Skeletal muscle satellite cell (primary cell): ENCODE measurements around the gene GPHN.
"Not testable (repeated sequence)": the region's sequence is repeated elsewhere in the genome, so short reads cannot be mapped to it uniquely, and the experiment has no call there.

Experiments
- H3K27me3 ChIP-seq: 2 replicates; pipeline ENCODE4 v1.7.0; 2013; ENCODE audit warnings: low read length; ENCODE audit not compliant: control insufficient read depth, insufficient read depth
- H3K36me3 ChIP-seq: 2 replicates; pipeline ENCODE4 v1.7.0; 2013; ENCODE audit warnings: mild to moderate bottlenecking, control low read depth, low read length; ENCODE audit not compliant: insufficient read depth
- H3K4me1 ChIP-seq: 2 replicates; pipeline ENCODE4 v1.7.0; 2013; ENCODE audit warnings: low read length; ENCODE audit not compliant: control insufficient read depth, insufficient read depth
- H3K4me2 ChIP-seq: 2 replicates; pipeline ENCODE4 v1.7.0; 2013; ENCODE audit warnings: mild to moderate bottlenecking, low read length
- H3K4me3 ChIP-seq: 2 replicates; pipeline ENCODE4 v1.7.0; 2013; ENCODE audit warnings: low read length
- H3K9ac ChIP-seq: 2 replicates; pipeline ENCODE4 v1.7.0; 2013; ENCODE audit warnings: mild to moderate bottlenecking, low read depth, low read length, moderate library complexity
- H3K9me3 ChIP-seq: replicated peaks from 2 replicates; pipeline ENCODE4 v1.7.0; 2013; ENCODE audit warnings: mild to moderate bottlenecking, control low read depth, low read length

GPHN gene

DNA sequence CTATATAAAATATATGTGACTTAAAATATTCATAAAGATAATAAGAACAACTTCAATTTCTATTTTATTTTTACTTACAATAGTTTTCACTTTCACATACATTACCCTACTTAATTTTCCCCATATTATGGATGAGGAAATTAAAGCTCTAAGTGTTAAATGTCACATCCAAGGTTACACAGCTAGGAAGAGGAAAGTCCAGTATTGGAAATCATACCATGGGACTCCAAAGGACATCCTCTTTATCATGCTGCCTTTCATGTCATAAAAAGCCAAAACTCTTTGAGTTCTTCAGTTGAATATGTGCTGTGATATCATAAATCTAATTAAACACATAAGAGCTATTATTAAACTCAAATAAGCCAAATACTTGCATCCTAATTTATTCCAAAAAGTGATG lies 508.9 kb downstream of the GPHN start:
- H3K9ac ChIP-seq, result no peak overlapping the region
- no peak overlapping the region for H3K4me2 ChIP-seq
- no peaks in the 10 kb centered on the region for H3K9me3 ChIP-seq
- no peaks in the 10 kb centered on the region for H3K4me1 ChIP-seq
- H3K4me3 ChIP-seq, result no peak overlapping the region
- H3K36me3 ChIP-seq, result no peaks in the 10 kb centered on the region
- no peaks in the 10 kb centered on the region for H3K27me3 ChIP-seq

- Histone ChIP-seq H3K4me2 (no peak overlapping the region), H3K9ac (no peak overlapping the region), H3K4me3 (no peak overlapping the region), H3K27me3 (no peaks in the 10 kb centered on the region), H3K4me1 (no peaks in the 10 kb centered on the region), H3K36me3 (no peaks in the 10 kb centered on the region), H3K9me3 (no peaks in the 10 kb centered on the region)
These were observed 510.8 kb downstream of the GPHN start for GRCh38 chr14:67018720-67019119.

- Histone ChIP-seq H3K9me3 (no peaks in the 10 kb centered on the region), H3K4me2 (no peak overlapping the region), H3K9ac (no peak overlapping the region), H3K4me3 (no peak overlapping the region), H3K36me3 (no peaks in the 10 kb centered on the region), H3K27me3 (no peaks in the 10 kb centered on the region), H3K4me1 (no peaks in the 10 kb centered on the region)
These were observed 511.8 kb downstream of the GPHN start for GRCh38 chr14:67019796-67020195.

DNA sequence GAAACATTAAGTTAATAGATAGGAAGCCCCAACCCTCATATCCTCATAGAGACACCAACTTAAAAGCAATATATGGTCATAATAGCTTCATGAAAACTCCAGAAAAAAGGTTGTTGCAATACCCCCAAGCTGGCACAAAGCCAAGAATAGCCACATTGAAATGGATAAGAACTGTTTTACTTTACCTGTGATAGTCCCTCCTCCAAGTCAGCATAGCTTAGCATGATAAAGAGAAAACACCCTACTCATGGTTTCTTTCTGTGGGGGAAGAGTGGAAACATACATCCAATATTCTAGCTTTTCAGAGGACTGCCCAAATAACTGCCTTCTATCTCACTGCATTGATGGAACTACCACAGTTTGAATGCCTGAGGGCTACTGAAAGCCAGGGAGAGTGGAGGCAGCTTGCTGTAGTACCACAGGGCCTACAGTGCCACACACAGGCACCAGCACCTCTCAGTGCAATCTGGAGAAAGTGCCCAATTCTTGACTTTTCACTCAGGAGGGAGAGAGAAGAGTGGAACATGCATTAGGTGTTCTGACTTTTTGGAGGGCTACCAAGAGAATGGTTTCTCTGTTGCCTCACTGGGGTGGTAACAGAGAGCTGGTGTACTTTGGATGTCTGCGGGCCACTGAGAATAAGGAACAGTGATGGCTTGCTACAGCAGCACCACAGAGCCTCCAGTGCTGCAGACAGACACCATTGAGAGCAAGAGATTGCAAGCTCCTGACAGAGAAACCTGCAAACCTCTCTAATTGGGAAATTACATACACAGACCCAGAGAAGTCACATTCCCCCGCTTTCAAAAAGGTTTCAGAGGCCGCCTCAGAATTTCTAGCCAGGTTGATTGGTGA lies 524.2 kb downstream of the GPHN start:
- no peak overlapping the region for H3K9ac ChIP-seq
- no peaks in the 10 kb centered on the region for H3K36me3 ChIP-seq
- no peaks in the 10 kb centered on the region for H3K9me3 ChIP-seq
- no peaks in the 10 kb centered on the region for H3K27me3 ChIP-seq
- no peak overlapping the region for H3K4me3 ChIP-seq
- no peaks in the 10 kb centered on the region for H3K4me1 ChIP-seq
- no peak overlapping the region for H3K4me2 ChIP-seq

- Histone ChIP-seq H3K4me2 (no peak overlapping the region), H3K9me3 (no peaks in the 10 kb centered on the region), H3K4me3 (no peak overlapping the region), H3K27me3 (no peaks in the 10 kb centered on the region), H3K9ac (no peak overlapping the region), H3K36me3 (no peaks in the 10 kb centered on the region), H3K4me1 (no peaks in the 10 kb centered on the region)
These were observed 537.5 kb downstream of the GPHN start for GRCh38 chr14:67045440-67045839.

- Histone ChIP-seq H3K9ac (no peak overlapping the region), H3K27me3 (no peaks in the 10 kb centered on the region), H3K9me3 (no peaks in the 10 kb centered on the region), H3K4me2 (no peak overlapping the region), H3K4me1 (no peaks in the 10 kb centered on the region), H3K36me3 (no peaks in the 10 kb centered on the region), H3K4me3 (no peak overlapping the region)
These were observed 542.9 kb downstream of the GPHN start for GRCh38 chr14:67050896-67051295.

DNA sequence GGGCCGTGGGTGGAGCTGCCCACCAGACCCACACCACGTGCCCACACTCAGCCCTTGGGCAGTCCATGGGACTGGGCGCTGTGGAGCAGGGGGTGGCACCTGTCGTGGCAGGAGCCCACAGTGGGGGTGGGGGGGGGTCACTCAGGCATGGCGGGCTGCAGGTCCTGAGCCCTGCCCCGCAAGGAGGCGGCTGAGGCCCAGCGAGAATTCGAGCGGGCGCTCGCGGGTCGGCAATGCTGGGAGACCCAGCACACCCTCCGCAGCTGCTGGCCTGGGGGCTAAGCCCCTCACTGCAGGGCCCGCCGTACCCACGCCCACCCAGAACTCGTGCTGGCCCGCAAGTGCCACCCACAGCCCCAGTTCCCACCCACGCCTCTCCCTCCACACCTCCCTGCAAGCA lies 548.7 kb downstream of the GPHN start:
- Histone ChIP-seq H3K4me1 (no peaks in the 10 kb centered on the region), H3K9ac (no peak overlapping the region), H3K27me3 (no peaks in the 10 kb centered on the region), H3K4me2 (no peak overlapping the region), H3K4me3 (no peak overlapping the region), H3K36me3 (no peaks in the 10 kb centered on the region), H3K9me3 (no peaks in the 10 kb centered on the region)

- Histone ChIP-seq H3K27me3 (no peaks in the 10 kb centered on the region), H3K4me1 (no peaks in the 10 kb centered on the region), H3K36me3 (no peaks in the 10 kb centered on the region), H3K4me2 (no peak overlapping the region), H3K9me3 (no peaks in the 10 kb centered on the region), H3K4me3 (no peak overlapping the region), H3K9ac (no peak overlapping the region)
These were observed 551.6 kb downstream of the GPHN start for GRCh38 chr14:67059596-67059995.

DNA sequence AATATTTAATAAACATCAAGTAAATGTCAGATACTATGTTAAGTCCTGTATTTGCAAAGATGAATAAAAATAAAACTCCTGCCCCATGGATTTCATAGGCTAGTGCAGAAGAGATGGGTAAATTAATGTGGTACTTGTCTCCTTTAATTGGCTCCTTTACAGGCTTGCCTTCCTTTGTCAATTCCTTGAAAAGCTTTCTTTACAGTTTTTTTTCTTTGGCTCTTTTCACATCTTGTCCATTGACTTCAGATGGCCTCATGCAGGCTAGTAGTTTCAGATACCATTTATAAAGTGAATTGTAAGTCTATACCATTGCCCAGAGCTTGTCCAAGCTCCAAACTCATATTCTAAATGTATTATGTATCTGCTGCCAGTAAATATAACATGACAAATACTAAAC lies 552.6 kb downstream of the GPHN start:
- Histone ChIP-seq H3K9ac (no peak overlapping the region), H3K27me3 (no peaks in the 10 kb centered on the region), H3K9me3 (no peaks in the 10 kb centered on the region), H3K36me3 (no peaks in the 10 kb centered on the region), H3K4me1 (no peaks in the 10 kb centered on the region), H3K4me2 (no peak overlapping the region), H3K4me3 (no peak overlapping the region)

- H3K27me3 ChIP-seq, H3K9me3 ChIP-seq, H3K4me3 ChIP-seq, H3K9ac ChIP-seq, H3K4me1 ChIP-seq, H3K4me2 ChIP-seq, H3K36me3 ChIP-seq: not testable (repeated sequence)
These were observed 559.3 kb downstream of the GPHN start for GRCh38 chr14:67067070-67067814.

DNA sequence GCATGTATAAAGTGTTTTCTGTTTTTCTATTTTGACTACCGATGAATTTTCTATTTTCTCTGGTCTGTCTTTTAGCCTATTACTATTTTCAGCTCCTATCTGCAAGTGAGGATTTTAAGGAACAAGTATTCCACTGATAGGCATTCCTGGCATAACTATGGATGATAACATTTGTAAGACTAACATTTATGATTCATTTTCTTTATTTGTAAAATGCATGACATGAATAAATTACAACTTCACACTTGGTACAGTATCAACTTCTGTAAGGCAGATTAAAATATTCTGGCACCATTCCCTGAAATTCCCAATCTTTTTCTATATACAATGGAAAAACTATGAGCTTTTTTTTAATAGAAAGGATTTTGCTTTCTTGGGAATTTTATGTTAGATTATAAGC lies 560.3 kb downstream of the GPHN start:
- Histone ChIP-seq H3K4me3 (no peak overlapping the region), H3K9me3 (no peaks in the 10 kb centered on the region), H3K4me2 (no peak overlapping the region), H3K9ac (no peak overlapping the region), H3K36me3 (no peaks in the 10 kb centered on the region), H3K27me3 (no peaks in the 10 kb centered on the region), H3K4me1 (no peaks in the 10 kb centered on the region)

DNA sequence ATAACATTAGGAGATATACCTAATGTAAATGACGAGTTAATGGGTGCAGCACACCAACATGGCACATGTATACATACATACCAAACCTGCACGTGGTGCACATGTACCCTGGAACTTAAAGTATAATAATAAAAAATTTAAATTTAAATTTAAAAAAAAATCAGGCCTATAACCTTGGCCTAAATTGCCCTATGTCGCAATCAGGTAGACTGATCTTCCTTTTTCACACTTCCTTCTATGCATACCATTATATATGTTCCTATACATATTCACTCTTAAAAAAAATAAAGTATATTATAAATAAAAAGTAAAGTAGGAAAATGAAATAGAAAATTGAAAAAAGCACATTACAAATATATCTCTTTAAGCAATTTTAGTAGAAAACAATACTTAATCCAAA lies 563.6 kb downstream of the GPHN start:
- Histone ChIP-seq H3K9ac (no peak overlapping the region), H3K9me3 (no peaks in the 10 kb centered on the region), H3K36me3 (no peaks in the 10 kb centered on the region), H3K4me2 (no peak overlapping the region), H3K4me3 (no peak overlapping the region), H3K4me1 (no peaks in the 10 kb centered on the region), H3K27me3 (no peaks in the 10 kb centered on the region)
